HEK293T (cell line): ENCODE results near the gene GYS1.

Experiments
- ARNT ChIP-seq: fragments of 450-650 bp; IDR thresholded peaks from 2 replicates; pipeline ENCODE4 v1.6.1; 2017; ENCODE audit warnings: mild to moderate bottlenecking
- SP1 ChIP-seq: fragments of 450-650 bp; IDR thresholded peaks from 2 replicates; pipeline ENCODE4 v1.6.1; 2017
- SUZ12 ChIP-seq: fragments of 450-650 bp; IDR thresholded peaks from 2 replicates; pipeline ENCODE4 v1.6.1; 2016; ENCODE audit warnings: mild to moderate bottlenecking

- TF ChIP-seq SP1, result no peak
- no peak for TF ChIP-seq SUZ12
- no peak for TF ChIP-seq ARNT
Observed at GRCh38 chr19:48992581-48993174, 431 bp downstream of the GYS1 start.
